OCI-LY3 (cell line): ENCODE data around the gene GPATCH8.

ENCODE experiments used
- CTCF ChIP-seq: fragments of 200-600, 300-600 bp; sonication (generic); IDR thresholded peaks from 2 replicates; pipeline ENCODE4 v1.5.1; 2014; ENCODE audit warnings: antibody characterized with exemption, low read length, low read depth
- EZH2phosphoT487 ChIP-seq: fragments of 200-600 bp; shearing (Covaris generic); IDR thresholded peaks from 2 replicates; pipeline ENCODE4 v1.6.1; 2018; ENCODE audit warnings: antibody characterized with exemption, mixed run types, low read depth

GRCh38 chr17:44350733-44351226, 152.4 kb downstream of the GPATCH8 start:
- peak; percentile 77 for TF ChIP-seq CTCF
- TF ChIP-seq EZH2phosphoT487, result no peak
